H9 (cell line): ENCODE measurements around the gene FAM13A. TPM values are rescaled to one million over a fixed set of nuclear protein-coding genes. Genes with fewer than 3 reads are reported as not detected.
A peak's percentile ranks its signal among the peaks of the same experiment; 100 is the strongest.

Experiments used
- DNase-seq: peaks from one replicate; pipeline ENCODE4 v3.0.0-alpha.2; 2017
- H2AFZ ChIP-seq: one replicate; pipeline ENCODE4 v1.6.1; 2013; ENCODE audit warnings: mild to moderate bottlenecking, low read length, control low read depth, moderate library complexity
- H2AK5ac ChIP-seq: 2 replicates; pipeline ENCODE4 v1.6.1; 2013; ENCODE audit warnings: low read length, control low read depth, mixed read lengths; ENCODE audit not compliant: insufficient read length
- H2BK120ac ChIP-seq: one replicate; pipeline ENCODE4 v1.6.1; 2013; ENCODE audit warnings: low read depth, mild to moderate bottlenecking, low read length, control low read depth, inconsistent platforms; ENCODE audit not compliant: poor library complexity, severe bottlenecking
- H2BK12ac ChIP-seq: 2 replicates; pipeline ENCODE4 v1.6.1; 2013; ENCODE audit warnings: low read length, control low read depth, mixed read lengths, low read depth; ENCODE audit not compliant: insufficient read length
- H2BK15ac ChIP-seq: 2 replicates; pipeline ENCODE4 v1.6.1; 2013; ENCODE audit warnings: low read depth, low read length, control low read depth
- H2BK20ac ChIP-seq: one replicate; pipeline ENCODE4 v1.6.1; 2013; ENCODE audit warnings: low read depth, mild to moderate bottlenecking, low read length, control low read depth, inconsistent platforms; ENCODE audit not compliant: poor library complexity, severe bottlenecking
- H2BK5ac ChIP-seq: 2 replicates; pipeline ENCODE4 v1.6.1; 2013; ENCODE audit warnings: low read length, control low read depth, mixed read lengths; ENCODE audit not compliant: insufficient read length
- H3K14ac ChIP-seq: 2 replicates; pipeline ENCODE4 v1.6.1; 2013; ENCODE audit warnings: low read length, control low read depth; ENCODE audit not compliant: insufficient read depth
- H3K18ac ChIP-seq: 2 replicates; pipeline ENCODE4 v1.6.1; 2013; ENCODE audit warnings: low read depth, mild to moderate bottlenecking, mixed read lengths, low read length, control low read depth; ENCODE audit not compliant: insufficient read length
- H3K23ac ChIP-seq: 2 replicates; pipeline ENCODE4 v1.6.1; 2013; ENCODE audit warnings: low read length, control low read depth, mixed read lengths, low read depth; ENCODE audit not compliant: insufficient read length
- H3K23me2 ChIP-seq: 2 replicates; pipeline ENCODE4 v1.6.1; 2013; ENCODE audit warnings: low read depth, mild to moderate bottlenecking, mixed read lengths, low read length, control low read depth; ENCODE audit not compliant: insufficient read length, poor library complexity, severe bottlenecking
- H3K27ac ChIP-seq: 2 replicates; pipeline ENCODE4 v1.5.1; 2013; ENCODE audit warnings: low read length, control low read depth, mixed read lengths, low read depth; ENCODE audit not compliant: insufficient read length
- H3K27me3 ChIP-seq: 2 replicates; pipeline ENCODE4 v1.6.1; 2013; ENCODE audit warnings: low read length, control low read depth, inconsistent platforms; ENCODE audit not compliant: insufficient read depth
- H3K4ac ChIP-seq: 2 replicates; pipeline ENCODE4 v1.6.1; 2013; ENCODE audit warnings: low read depth, mild to moderate bottlenecking, control low read depth, inconsistent platforms, low read length, moderate library complexity
- H3K4me1 ChIP-seq: 2 replicates; pipeline ENCODE4 v1.6.1; 2013; ENCODE audit warnings: low read length, control low read depth, inconsistent platforms; ENCODE audit not compliant: insufficient read depth
- H3K4me2 ChIP-seq: 2 replicates; pipeline ENCODE4 v1.6.1; 2013; ENCODE audit warnings: low read length, control low read depth, mixed read lengths; ENCODE audit not compliant: insufficient read length, insufficient read depth
- H3K56ac ChIP-seq: 2 replicates; pipeline ENCODE4 v1.6.1; 2013; ENCODE audit warnings: low read depth, mild to moderate bottlenecking, mixed read lengths, low read length, control low read depth; ENCODE audit not compliant: insufficient read length
- H3K79me1 ChIP-seq: 2 replicates; pipeline ENCODE4 v1.6.1; 2013; ENCODE audit warnings: low read depth, mild to moderate bottlenecking, moderate library complexity, low read length, control low read depth, inconsistent platforms; ENCODE audit not compliant: insufficient read depth, poor library complexity, severe bottlenecking
- H3K79me2 ChIP-seq: 2 replicates; pipeline ENCODE4 v1.6.1; 2013; ENCODE audit warnings: low read length, control low read depth, inconsistent platforms; ENCODE audit not compliant: insufficient read depth
- H3K9ac ChIP-seq: 2 replicates; pipeline ENCODE4 v1.6.1; 2013; ENCODE audit warnings: low read length, control low read depth, mixed read lengths; ENCODE audit not compliant: insufficient read length; ENCODE audit errors: extremely low read depth
- H3K9me3 ChIP-seq: one replicate; pipeline ENCODE4 v1.6.1; 2013; ENCODE audit warnings: low read depth, low read length, inconsistent platforms; ENCODE audit not compliant: control insufficient read depth
- H3T11ph ChIP-seq: one replicate; pipeline ENCODE4 v1.6.1; 2013; ENCODE audit warnings: mild to moderate bottlenecking, low read length, control low read depth, inconsistent platforms
- H4K20me1 ChIP-seq: one replicate; pipeline ENCODE4 v1.6.1; 2013; ENCODE audit not compliant: control insufficient read depth, insufficient read length, insufficient read depth
- H4K5ac ChIP-seq: 2 replicates; pipeline ENCODE4 v1.6.1; 2013; ENCODE audit warnings: low read depth, mild to moderate bottlenecking, mixed read lengths, low read length, control low read depth; ENCODE audit not compliant: insufficient read length
- H4K8ac ChIP-seq: replicated peaks from 2 replicates; pipeline ENCODE4 v1.6.1; 2013; ENCODE audit warnings: low read length, control low read depth, mixed read lengths, low read depth; ENCODE audit not compliant: insufficient read length
- H4K91ac ChIP-seq: 2 replicates; pipeline ENCODE4 v1.6.1; 2013; ENCODE audit warnings: low read depth, mild to moderate bottlenecking, moderate library complexity, mixed read lengths, low read length, control low read depth; ENCODE audit not compliant: insufficient read length
- H3K27ac Mint-ChIP-seq, 3 experiments: 2 replicates in 2 of 3; 3 replicates in 1 of 3; pipeline ENCODE4 v1.8.0; 2020 to 2021; ENCODE audit warnings: mixed read lengths in 3 of 3, mild to moderate bottlenecking in 1 of 3, moderate library complexity in 1 of 3
- H3K27me3 Mint-ChIP-seq: 2 replicates; pipeline ENCODE4 v1.8.0; 2021; ENCODE audit warnings: low read depth, mild to moderate bottlenecking, moderate library complexity, mixed read lengths
- H3K36me3 Mint-ChIP-seq, 3 experiments: 2 replicates in 2 of 3; 3 replicates in 1 of 3; pipeline ENCODE4 v1.8.0; 2020 to 2021; ENCODE audit warnings: low read depth in 3 of 3, mixed read lengths in 3 of 3; ENCODE audit not compliant: insufficient read depth in 1 of 3
- H3K4me1 Mint-ChIP-seq, 2 experiments: 2 replicates each; pipeline ENCODE4 v1.8.0; 2020; ENCODE audit warnings: mixed read lengths in 2 of 2
- H3K4me3 Mint-ChIP-seq, 2 experiments: 2 replicates in 1 of 2; 3 replicates in 1 of 2; pipeline ENCODE4 v1.8.0; 2020 to 2021; ENCODE audit warnings: mild to moderate bottlenecking in 2 of 2, mixed read lengths in 2 of 2, moderate library complexity in 1 of 2
- H3K9me3 Mint-ChIP-seq, 2 experiments: 2 replicates in 1 of 2; 3 replicates in 1 of 2; pipeline ENCODE4 v1.8.0; 2020; ENCODE audit warnings: mild to moderate bottlenecking in 2 of 2, mixed read lengths in 2 of 2, moderate library complexity in 1 of 2
- CTCF ChIP-seq: fragments of 200-600 bp; sonication (generic); conservative IDR thresholded peaks from 3 replicates; pipeline ENCODE4 v1.8.0; 2021; ENCODE audit warnings: antibody characterized with exemption, mild to moderate bottlenecking
- WGBS: extraction: QIAGEN DNeasy Blood & Tissue Kit; methylation state at CpG from one replicate; pipeline ENCODE4 v1.1.7; 2013; ENCODE audit warnings: missing lambda C conversion rate, low lambda C conversion rate, mixed read lengths; ENCODE audit not compliant: insufficient read length; ENCODE audit errors: extremely low coverage; 5-methylcytosine and 5-hydroxymethylcytosine counted together
- total RNA-seq: library from RNA; stranded (reverse); gene quantifications from 2 replicates; pipeline ENCODE4 v1.2.1, GENCODE V29; 2021

Gene FAM13A
- total RNA-seq, 1 experiment from 2014 or later = 12.7 TPM

GRCh38 chr4:88963817-88964216, 93.2 kb downstream of the FAM13A start:
- no peak overlapping the region for H3K4ac ChIP-seq
- DNase-seq = no peak
- no peaks in the 10 kb centered on the region for H3K9me3 ChIP-seq
- H2AK5ac ChIP-seq = no peak overlapping the region
- Mint-ChIP-seq H3K4me3 (no peak overlapping the region), H3K9me3 (peaks cover 7 to 9% of the 10 kb centered on the region in 2 experiments; a peak in 4 of 5 replicates), H3K27ac (peak overlapping the region in 1 of 3 experiments; percentile 32; a peak in 1 of 7 replicates), H3K4me1 (peaks cover 28 to 33% of the 10 kb centered on the region in 2 experiments), H3K27me3 (no peaks in the 10 kb centered on the region), H3K36me3 (peaks cover 6 to 8% (median 7%) of the 10 kb centered on the region in 3 experiments)
- no peak overlapping the region for H4K5ac ChIP-seq
- H3T11ph ChIP-seq = no peak overlapping the region
- no peak overlapping the region for H3K14ac ChIP-seq
- H3K79me2 ChIP-seq = no peaks in the 10 kb centered on the region
- H2AFZ ChIP-seq = no peak overlapping the region
- no peaks in the 10 kb centered on the region for H4K20me1 ChIP-seq
- H3K18ac ChIP-seq = no peak overlapping the region
- H4K91ac ChIP-seq = no peak overlapping the region
- H3K27ac ChIP-seq = no peak overlapping the region
- TF ChIP-seq CTCF = no peak
- no peak overlapping the region for H2BK20ac ChIP-seq
- H3K4me2 ChIP-seq = no peak overlapping the region
- H2BK15ac ChIP-seq = no peak overlapping the region
- H3K23ac ChIP-seq = no peak overlapping the region
- no peak overlapping the region for H4K8ac ChIP-seq
- no peak overlapping the region for H2BK5ac ChIP-seq
- no peak overlapping the region for H3K56ac ChIP-seq
- no CpG with 5 or more reads among the region's 2 CpGs for WGBS
- no peaks in the 10 kb centered on the region for H3K23me2 ChIP-seq
- H2BK120ac ChIP-seq = no peak overlapping the region
- H3K4me1 ChIP-seq = peaks cover 12% of the 10 kb centered on the region; the same call in 1 of the 2 replicates
- H3K27me3 ChIP-seq = no peaks in the 10 kb centered on the region
- H3K9ac ChIP-seq = no peak overlapping the region
- no peaks in the 10 kb centered on the region for H3K79me1 ChIP-seq
- no peak overlapping the region for H2BK12ac ChIP-seq
